ENCODE measurements around the gene MYCT1.
"Not testable (repeated sequence)": the region's sequence is repeated elsewhere in the genome, so short reads cannot be mapped to it uniquely, and the experiment has no call there.

Gene MYCT1

GRCh38 chr6:152680151-152680550 lies 17.5 kb upstream of the MYCT1 start:
- TF ChIP-seq CTCF (IDR thresholded peaks at IDR 0.05; ENCODE audit: borderline replicate concordance, insufficient read depth, low read depth, low read length): no peak
- H3K4me3 ChIP-seq (ENCODE audit: low read depth, low read length): no peak overlapping the region

- no peak overlapping the region for H3K4me3 ChIP-seq (ENCODE audit: low read depth, low read length)
- TF ChIP-seq CTCF (IDR thresholded peaks at IDR 0.05; ENCODE audit: borderline replicate concordance, insufficient read depth, low read depth, low read length): no peak
Observed at GRCh38 chr6:152680879-152681517, 16.7 kb upstream of the MYCT1 start.

GRCh38 chr6:152682141-152682540 lies 15.6 kb upstream of the MYCT1 start:
- TF ChIP-seq CTCF (IDR thresholded peaks at IDR 0.05; ENCODE audit: borderline replicate concordance, insufficient read depth, low read depth, low read length): no peak
- no peak overlapping the region for H3K4me3 ChIP-seq (ENCODE audit: low read depth, low read length)

- not testable (repeated sequence) for H3K4me3 ChIP-seq (ENCODE audit: low read depth, low read length)
Observed at GRCh38 chr6:152682935-152683334, 14.8 kb upstream of the MYCT1 start.

GRCh38 chr6:152685819-152686218 lies 11.9 kb upstream of the MYCT1 start:
- no peak overlapping the region for H3K4me3 ChIP-seq (ENCODE audit: low read depth, low read length)
- no peak for TF ChIP-seq CTCF (IDR thresholded peaks at IDR 0.05; ENCODE audit: borderline replicate concordance, insufficient read depth, low read depth, low read length)

- no peak for TF ChIP-seq CTCF (IDR thresholded peaks at IDR 0.05; ENCODE audit: borderline replicate concordance, insufficient read depth, low read depth, low read length)
- H3K4me3 ChIP-seq (ENCODE audit: low read depth, low read length): no peak overlapping the region
Observed at GRCh38 chr6:152695372-152696045, 2.2 kb upstream of the MYCT1 start.

GRCh38 chr6:152696522-152696921 lies 1.2 kb upstream of the MYCT1 start:
- no peak for TF ChIP-seq CTCF (IDR thresholded peaks at IDR 0.05; ENCODE audit: borderline replicate concordance, insufficient read depth, low read depth, low read length)
- no peak overlapping the region for H3K4me3 ChIP-seq (ENCODE audit: low read depth, low read length)
